ENCODE results near the gene CLCNKB. TPM values are rescaled to one million over a fixed set of nuclear protein-coding genes. Genes with fewer than 3 reads are reported as not detected.
A peak's percentile ranks its signal among the peaks of the same experiment; 100 is the strongest.

Gene CLCNKB
- total RNA-seq, 1 donor from 2014 or later = not detected

- no peak for DNase-seq
- H3K27ac Mint-ChIP-seq (ENCODE audit: unreplicated experiment) = peak overlapping the region; percentile 17
- peaks cover 6% of the 10 kb centered on the region for H3K4me1 Mint-ChIP-seq (ENCODE audit: low read depth, unreplicated experiment)
- H3K36me3 Mint-ChIP-seq (ENCODE audit: unreplicated experiment) = no peaks in the 10 kb centered on the region
- TF ChIP-seq CTCF (IDR thresholded peaks at IDR 0.05; ENCODE audit: partially characterized antibody, unreplicated experiment) = no peak
- H3K4me3 Mint-ChIP-seq (ENCODE audit: unreplicated experiment) = no peak overlapping the region
- peaks cover 12% of the 10 kb centered on the region for H3K27me3 Mint-ChIP-seq (ENCODE audit: unreplicated experiment)
- H3K9me3 Mint-ChIP-seq (ENCODE audit: unreplicated experiment) = peaks cover 4% of the 10 kb centered on the region
These were observed 32.7 kb downstream of the CLCNKB start for GRCh38 chr1:16076031-16076864.

- no peak for TF ChIP-seq CTCF (IDR thresholded peaks at IDR 0.05; ENCODE audit: partially characterized antibody, unreplicated experiment)
- Mint-ChIP-seq H3K27me3 (ENCODE audit: unreplicated experiment) (peaks cover 12% of the 10 kb centered on the region), H3K4me3 (ENCODE audit: unreplicated experiment) (no peak overlapping the region), H3K4me1 (ENCODE audit: low read depth, unreplicated experiment) (peaks cover 6% of the 10 kb centered on the region), H3K9me3 (ENCODE audit: unreplicated experiment) (peaks cover 4% of the 10 kb centered on the region), H3K27ac (ENCODE audit: unreplicated experiment) (peak overlapping the region; percentile 17), H3K36me3 (ENCODE audit: unreplicated experiment) (no peaks in the 10 kb centered on the region)
- no peak for DNase-seq
These were observed 33.3 kb downstream of the CLCNKB start for GRCh38 chr1:16076865-16077238.

- Mint-ChIP-seq H3K4me1 (ENCODE audit: low read depth, unreplicated experiment) (peaks cover 6% of the 10 kb centered on the region), H3K36me3 (ENCODE audit: unreplicated experiment) (no peaks in the 10 kb centered on the region), H3K9me3 (ENCODE audit: unreplicated experiment) (peaks cover 4% of the 10 kb centered on the region), H3K4me3 (ENCODE audit: unreplicated experiment) (no peak overlapping the region), H3K27ac (ENCODE audit: unreplicated experiment) (no peak overlapping the region), H3K27me3 (ENCODE audit: unreplicated experiment) (peaks cover 12% of the 10 kb centered on the region)
- TF ChIP-seq CTCF (IDR thresholded peaks at IDR 0.05; ENCODE audit: partially characterized antibody, unreplicated experiment) = no peak
- DNase-seq = no peak
These were observed 34.0 kb downstream of the CLCNKB start for GRCh38 chr1:16077406-16078245.

DNA sequence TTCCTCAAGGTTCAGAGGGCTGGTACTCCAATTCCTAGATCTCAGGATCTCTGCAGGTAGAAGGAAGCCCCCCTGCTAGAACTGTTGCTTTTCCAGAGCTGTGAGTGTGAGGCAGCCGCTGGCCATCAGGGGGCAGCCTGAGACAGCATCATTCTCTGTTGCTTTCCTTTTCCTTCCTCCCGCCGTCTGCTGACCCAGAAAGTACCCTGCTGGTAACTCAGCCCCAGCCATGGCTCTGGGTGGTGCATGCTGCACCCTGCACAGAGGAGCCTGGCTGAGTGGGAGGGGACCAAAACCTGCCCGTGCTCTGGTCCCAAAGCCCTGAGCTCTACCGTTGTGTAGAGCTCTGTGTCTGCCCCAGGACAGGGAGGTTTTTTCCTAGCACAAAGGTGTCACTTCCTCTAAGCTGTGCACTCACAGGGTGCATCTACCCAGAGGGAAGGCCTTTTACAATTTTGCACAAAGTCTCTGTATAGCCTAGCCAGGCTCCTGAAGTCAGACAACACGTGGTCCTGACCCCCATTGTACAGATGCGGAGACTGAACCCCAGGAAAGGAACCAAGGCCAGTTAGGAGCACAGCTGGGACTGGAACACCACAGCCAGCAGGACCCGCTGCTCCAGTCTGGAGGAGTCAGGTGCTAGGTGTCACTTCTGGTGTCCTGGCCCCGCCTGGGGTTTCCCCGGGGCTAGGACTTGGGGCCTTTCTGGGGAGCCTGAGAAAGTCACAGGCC is 35.5 kb downstream of the CLCNKB start:
- Mint-ChIP-seq H3K27me3 (ENCODE audit: unreplicated experiment) (peaks cover 9% of the 10 kb centered on the region), H3K4me1 (ENCODE audit: low read depth, unreplicated experiment) (peaks cover 3% of the 10 kb centered on the region), H3K4me3 (ENCODE audit: unreplicated experiment) (no peak overlapping the region), H3K36me3 (ENCODE audit: unreplicated experiment) (no peaks in the 10 kb centered on the region), H3K9me3 (ENCODE audit: unreplicated experiment) (peaks cover 5% of the 10 kb centered on the region), H3K27ac (ENCODE audit: unreplicated experiment) (no peak overlapping the region)
- TF ChIP-seq CTCF (IDR thresholded peaks at IDR 0.05; ENCODE audit: partially characterized antibody, unreplicated experiment) = peak; percentile 79
- peak; percentile 85 for DNase-seq
